Femur (tissue), 1 donor: Measurements from ENCODE around the gene OGT.
A peak's percentile ranks its signal among the peaks of the same experiment; 100 is the strongest.
"Not testable (repeated sequence)": the region's sequence is repeated elsewhere in the genome, so short reads cannot be mapped to it uniquely, and the experiment has no call there.

Experiments
- DNase-seq: peaks from one replicate; pipeline ENCODE4 v3.0.0-alpha.2; 2017

OGT gene

DNA sequence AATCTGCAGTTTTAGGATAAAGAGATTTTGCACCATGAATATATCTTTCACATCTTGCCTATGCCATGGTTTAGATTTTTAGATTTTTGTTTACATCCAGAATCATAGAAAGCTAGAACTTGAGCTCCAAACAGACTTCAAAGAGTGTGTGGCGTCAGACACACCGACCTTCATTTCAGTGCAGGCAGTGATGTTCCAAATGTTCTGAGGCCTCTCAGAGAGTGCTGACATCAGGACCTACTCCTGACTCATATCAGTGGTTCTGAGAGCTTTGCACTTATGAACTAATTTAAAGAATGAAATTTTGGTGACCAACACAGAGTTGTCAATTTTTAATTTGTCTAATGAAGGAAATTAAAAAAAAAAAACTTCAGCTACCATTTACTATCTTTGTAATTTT is 67.1 kb downstream of the OGT start:
- DNase-seq = no peak

- no peak for DNase-seq
Measured at GRCh38 chrX:71603618-71604017, 70.7 kb downstream of the OGT start.

DNA sequence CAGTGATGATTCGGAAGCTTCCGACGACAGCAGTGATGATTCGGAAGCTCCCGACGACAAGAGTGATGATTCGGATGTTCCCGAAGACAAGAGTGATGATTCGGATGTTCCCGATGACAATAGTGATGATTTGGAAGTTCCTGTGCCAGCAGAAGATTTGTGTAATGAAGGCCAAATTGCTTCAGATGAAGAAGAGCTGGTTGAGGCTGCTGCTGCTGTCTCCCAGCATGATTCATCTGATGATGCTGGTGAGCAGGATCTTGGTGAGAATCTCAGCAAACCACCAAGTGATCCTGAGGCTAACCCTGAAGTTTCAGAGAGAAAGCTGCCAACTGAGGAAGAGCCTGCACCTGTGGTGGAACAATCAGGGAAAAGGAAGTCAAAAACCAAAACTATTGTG is 71.2 kb downstream of the OGT start:
- no peak for DNase-seq

DNA sequence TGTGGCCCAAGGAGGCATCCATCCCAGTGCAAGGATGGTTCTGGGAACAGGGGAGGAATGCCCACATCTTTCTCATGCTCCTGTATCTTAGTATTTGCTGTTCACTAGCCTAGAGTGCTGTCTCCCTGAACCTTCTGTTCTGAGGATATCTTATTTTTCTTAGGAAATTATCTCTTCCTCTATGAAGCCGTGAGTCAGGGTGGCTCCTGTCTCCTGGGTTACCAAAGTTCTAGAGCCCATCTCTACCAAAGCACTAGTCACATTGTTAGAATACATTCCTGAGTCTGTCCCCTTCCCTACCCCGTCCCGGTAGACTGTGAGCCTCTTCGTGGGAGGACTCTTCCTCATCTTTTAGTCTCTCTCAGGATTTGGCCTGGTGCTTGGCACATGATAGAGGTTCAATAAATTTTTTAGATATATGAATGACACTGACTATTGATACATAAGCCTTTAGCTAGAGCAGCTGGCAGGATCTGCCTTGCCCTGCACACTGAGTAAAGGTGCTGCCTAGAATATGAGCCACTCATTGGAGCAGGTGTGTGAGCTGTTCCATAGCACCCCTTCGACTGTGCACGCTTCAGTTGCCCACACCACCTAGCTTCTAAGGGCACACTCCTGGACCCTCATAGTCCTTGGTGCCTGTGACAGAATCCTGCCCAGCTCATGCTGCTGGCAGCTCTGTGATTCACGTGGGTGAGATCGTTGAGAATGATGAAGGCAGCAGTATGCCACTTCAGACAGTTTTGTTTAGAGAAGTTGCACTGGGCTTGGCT is 72.1 kb downstream of the OGT start:
- no peak for DNase-seq

DNA sequence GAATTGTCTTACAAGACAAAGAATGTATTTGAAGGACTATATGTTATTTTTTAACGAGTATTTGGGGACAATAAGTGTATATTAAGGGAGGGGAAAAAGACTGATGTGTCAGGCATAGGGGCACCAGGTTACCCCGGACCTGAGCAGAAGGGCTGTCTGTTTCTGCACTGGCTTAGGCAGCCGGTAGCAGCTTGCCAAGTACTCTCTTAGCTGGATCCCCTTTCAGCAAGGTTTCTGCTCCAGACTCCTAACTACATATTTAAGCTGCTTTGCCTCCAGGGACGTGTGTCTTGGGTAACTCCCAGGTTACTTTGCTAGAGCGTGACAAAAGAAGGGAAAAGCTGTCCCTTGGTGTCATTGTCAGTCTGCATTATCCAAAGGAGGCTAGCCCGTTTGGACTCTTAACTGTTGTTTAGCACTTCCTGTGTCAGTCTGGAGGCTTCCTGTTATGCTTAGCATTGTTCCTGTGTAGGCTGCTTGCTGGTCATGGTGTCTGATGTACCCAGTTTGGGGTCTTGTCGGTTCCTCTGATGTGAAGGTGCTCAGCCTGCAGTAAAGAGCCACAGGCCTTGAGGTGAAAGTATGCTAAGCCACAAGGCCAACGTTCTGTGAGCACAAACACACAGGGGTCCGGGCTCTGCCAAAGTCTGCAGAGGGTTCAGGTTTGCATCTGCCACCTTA is 73.8 kb downstream of the OGT start:
- DNase-seq = no peak

DNA sequence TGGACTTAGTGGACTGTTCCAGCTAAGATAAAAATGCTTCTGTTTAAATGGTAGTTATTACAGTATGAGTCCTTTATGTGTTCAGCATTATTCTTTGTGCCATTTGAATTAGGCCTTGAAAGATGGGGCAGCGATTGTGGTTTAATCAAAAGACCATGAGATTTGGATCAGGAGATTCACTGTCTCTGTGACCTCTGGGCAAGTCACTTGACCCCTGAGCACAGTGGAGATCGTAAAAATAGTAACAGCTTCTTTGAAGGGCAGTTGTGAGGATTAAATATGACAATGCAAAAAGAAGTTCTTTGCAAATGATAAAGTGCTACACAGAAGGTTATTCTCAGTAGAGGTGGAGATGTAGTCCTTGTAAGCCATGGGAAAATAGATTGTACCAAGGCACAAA is 74.6 kb downstream of the OGT start:
- DNase-seq = no peak

GRCh38 chrX:71609095-71609750 is 76.3 kb downstream of the OGT start:
- no peak for DNase-seq

DNA sequence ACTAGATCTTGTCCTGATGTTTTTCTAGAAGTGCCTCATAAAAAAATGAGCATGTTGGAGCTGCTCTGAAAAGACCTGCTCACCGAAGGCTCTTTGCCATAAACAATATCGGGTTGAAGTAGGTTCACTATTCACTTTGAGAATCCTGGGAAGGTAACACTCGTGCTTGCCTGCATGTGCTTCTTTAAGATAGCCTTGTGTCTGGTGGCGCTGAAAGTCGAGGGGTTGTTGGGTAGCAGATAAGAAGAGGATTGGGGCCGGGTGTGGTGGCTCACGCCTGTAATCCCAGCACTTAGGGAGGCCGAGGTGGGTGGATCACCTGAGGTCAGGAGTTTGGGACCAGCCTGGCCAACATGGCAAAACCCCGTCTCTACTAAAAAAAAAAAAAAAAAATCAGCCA is 78.8 kb downstream of the OGT start:
- not testable (repeated sequence) for DNase-seq

DNA sequence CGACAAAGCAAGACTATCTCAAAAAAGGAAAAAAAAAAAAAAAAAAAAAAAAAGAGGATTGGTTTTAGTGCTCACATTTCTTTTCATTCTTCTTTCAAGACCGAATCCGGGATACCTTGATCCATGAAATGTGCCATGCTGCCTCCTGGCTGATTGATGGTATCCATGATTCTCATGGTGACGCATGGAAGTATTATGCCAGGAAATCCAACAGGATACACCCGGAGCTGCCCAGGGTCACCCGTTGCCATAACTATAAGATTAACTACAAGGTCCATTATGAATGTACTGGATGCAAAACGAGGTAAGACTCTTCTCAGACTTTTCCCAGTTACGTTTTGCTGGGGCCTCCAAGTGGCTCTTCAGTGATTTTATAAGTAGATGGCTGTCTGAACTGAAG is 79.4 kb downstream of the OGT start:
- no peak for DNase-seq

DNA sequence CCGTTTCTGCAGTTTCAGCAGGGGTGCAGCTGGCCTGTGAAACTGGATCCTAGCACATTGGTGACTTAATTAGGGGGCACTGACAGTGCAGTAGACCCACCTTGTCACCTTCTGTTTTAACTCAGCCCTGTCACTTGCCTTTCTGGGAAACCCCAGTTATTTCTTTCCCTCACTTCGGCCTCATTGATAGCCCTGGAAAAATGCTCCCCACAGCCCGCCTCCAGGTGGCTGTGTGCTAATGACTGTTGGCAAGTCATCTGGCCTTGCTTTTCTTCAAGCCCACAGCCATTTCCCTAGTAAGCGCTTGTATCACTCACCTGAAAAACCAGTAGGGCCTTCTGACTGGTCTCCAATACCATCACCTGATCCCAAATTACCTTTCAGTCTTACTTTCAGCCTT is 82.2 kb downstream of the OGT start:
- no peak for DNase-seq

DNA sequence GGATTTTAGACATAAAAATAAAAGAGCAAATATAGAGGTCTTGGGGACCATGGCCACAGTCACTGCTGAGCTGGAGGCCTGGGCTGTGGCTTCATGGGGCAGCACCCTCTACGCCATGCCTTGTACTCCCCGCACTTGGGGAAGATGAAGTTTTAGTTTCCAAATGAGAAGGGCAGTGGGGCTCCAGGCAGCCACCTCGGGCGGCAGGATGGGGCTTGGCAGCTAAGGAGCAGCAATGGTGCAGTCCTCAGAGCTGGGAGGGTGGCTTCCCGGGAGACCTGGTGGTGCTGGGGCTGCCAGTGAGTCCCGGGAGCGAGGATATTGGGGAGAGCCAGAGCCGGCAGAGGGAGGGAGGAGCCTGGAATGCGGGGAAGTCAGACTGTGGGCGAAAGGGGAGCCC is 83.0 kb downstream of the OGT start:
- DNase-seq = no peak

GRCh38 chrX:71616672-71617529 is 84.0 kb downstream of the OGT start:
- DNase-seq = no peak

DNA sequence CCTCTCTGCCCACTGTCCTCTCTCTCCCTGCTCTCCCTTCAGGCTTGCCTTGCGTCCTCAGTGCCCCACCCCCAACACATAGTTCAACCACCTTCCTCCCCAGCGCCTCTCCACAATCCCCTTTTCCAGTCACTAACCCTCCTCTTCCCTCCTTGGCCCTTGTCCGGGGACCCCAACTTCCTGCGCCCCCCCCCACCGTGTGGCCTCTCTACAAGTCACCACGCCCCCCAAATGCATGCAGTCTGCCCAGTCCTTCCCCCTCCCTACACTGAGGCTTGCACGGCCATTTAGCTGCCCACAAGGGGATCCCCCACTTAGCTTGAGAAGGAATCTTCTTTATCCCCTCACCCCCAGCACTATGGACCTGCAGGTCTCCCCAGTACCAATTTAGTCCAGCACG is 84.8 kb downstream of the OGT start:
- no peak for DNase-seq

- DNase-seq = peak; percentile 56
Measured at GRCh38 chrX:71618303-71618721, 85.4 kb downstream of the OGT start, which contains the start of gene CXCR3. TSS of gene CXCR3 (minus strand) at chrX:71618511. CDS start at chrX:71618449, 62 bp downstream.

DNA sequence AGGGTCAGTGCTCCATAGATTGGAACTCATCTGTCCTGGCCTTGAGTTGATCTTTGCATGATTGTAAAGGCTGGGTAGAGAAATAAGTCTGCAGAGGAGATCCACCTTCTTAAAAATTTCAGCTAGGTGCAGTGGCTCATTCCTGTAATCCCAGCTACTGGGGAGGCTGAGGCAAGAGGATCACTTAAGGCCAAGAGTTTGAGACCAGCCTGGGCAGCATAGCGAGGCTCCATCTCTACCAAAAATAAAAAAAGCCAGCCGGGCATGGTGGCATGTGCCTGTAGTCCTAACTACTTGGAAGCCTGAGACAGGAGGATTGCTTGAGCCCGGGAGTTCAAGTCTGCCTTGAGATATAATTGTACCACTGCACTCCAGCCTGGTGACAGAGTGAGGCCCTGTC is 85.9 kb downstream of the OGT start:
- no peak for DNase-seq

- DNase-seq = no peak
Measured at GRCh38 chrX:71619193-71619592, 86.3 kb downstream of the OGT start.

DNA sequence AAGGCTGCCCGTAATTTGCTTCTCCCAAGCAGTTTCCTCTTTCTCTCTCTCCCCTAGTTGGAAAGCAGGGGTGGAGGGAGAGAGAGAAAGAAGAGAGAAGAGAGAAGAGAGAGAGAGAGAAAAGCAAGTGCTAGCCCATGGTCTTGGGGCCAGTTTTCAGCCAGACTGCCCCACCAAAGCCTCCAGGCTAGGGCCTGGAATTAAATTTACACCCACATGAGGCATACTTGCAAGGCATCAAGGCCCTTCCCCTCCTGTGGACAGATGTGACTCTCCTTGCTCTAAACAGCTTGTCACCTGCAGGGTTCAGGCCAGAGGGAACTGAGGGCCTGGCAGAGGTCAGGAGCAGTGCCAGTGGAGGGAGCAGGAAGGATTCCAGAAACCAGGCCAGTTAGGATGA is 87.1 kb downstream of the OGT start:
- no peak for DNase-seq

DNA sequence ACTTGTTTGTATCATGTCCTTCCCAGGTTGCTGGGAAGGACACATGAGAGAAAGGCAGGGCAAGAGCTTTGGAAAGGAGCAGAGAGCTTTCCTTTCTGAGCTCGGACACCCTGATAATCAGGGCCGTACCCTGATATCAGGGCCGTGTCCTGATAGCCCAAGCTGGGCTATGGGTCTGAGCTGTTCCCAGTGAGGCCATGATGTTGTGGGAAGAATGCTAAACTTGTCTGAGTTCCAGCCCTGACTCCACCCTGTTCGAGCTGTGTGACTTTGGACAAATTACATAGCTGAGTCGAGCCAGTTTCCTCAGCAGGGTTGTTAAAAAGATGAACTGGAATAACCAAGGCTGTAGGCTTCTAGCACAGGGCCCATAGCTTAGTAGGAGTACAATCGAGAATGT is 88.7 kb downstream of the OGT start:
- no peak for DNase-seq

DNA sequence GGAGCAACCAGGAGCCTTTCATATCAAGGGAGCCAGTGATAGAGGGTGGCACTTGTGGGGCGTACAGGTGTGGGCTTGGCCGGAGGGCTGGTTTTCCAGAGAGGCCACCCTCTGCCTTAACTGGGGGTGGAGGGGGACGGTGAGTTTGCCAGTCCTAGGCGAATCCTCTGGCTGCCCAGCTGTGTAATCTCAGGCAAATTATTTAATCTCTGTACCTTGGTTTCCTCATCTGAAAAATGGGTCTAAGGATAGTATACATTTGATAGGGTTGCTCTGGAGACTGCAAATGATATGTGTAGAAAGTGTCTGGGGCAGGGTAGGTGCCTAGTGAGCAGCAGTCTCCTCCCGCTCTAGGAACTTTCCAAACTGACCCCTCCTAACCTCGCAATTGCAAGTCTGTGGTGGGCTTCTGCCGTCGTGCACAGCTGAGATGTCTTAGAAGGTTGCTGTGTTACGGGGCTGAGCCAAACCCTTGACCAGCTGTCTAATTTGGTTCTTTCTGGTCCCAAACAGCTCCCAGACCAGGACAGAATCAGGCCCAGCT is 89.2 kb downstream of the OGT start:
- DNase-seq = no peak

GRCh38 chrX:71622576-71623450 is 89.9 kb downstream of the OGT start:
- DNase-seq = peak; percentile 90

DNA sequence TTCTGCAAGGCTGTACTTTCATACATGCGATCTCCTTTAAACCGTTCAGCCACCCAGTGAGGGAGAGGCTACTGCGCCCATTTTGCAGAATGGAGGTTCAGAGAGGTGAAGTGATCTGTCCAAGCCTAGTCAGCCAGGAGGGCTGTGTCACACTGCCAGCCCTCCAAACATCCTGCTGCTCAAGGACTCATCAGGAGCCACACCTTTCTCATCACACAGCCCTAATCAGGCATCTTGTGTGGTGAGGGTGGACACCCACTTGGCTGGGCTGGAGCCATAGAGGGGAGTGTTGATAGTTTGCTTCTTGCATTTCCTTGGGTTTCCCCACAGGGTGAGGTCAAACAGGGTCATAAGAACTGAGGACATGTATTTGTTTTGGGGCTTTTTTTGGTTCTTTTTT is 90.8 kb downstream of the OGT start:
- no peak for DNase-seq

DNA sequence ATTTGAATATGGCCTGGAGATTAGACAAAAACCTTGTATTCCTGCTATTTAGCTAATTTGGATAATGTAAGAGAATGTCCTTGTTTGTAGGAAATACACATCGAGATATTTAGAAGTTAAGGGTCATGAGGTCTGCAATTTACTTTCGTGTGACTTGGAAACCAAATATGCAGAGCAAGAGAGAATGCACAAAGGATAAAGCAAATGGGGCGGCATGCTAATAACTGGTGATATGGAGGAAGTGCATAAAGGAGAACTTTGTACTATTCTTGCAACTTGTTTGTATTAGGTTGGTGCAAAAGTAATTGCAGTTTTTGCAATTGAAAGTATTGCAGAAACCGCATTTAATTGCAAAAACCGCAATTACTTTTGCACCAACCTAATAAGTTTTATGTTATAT is 92.6 kb downstream of the OGT start:
- no peak for DNase-seq
